GM18858 (cell line): ENCODE results near the gene ZFP36.
"Not testable (repeated sequence)": the region's sequence is repeated elsewhere in the genome, so short reads cannot be mapped to it uniquely, and the experiment has no call there.

ENCODE experiments used
- ATAC-seq: cut with Tn5 transposase; IDR thresholded peaks from one replicate; pipeline ENCODE4 v1.9.1; 2021; ENCODE audit not compliant: unreplicated experiment

Gene ZFP36

GRCh38 chr19:39406656-39407409, at the start of gene ZFP36:
TSS of gene ZFP36 (plus strand) at chr19:39406847. CDS start at chr19:39406905, 58 bp downstream.
- no peak for ATAC-seq

GRCh38 chr19:39359026-39359425, 47.6 kb upstream of the ZFP36 start:
- no peak for ATAC-seq

GRCh38 chr19:39360599-39360998, 46.0 kb upstream of the ZFP36 start:
- no peak for ATAC-seq

GRCh38 chr19:39362682-39363657, 43.7 kb upstream of the ZFP36 start:
- ATAC-seq: no peak

- no peak for ATAC-seq
Observed at GRCh38 chr19:39363901-39364457, 42.7 kb upstream of the ZFP36 start.

- no peak for ATAC-seq
Observed at GRCh38 chr19:39365531-39365930, 41.1 kb upstream of the ZFP36 start.

GRCh38 chr19:39369200-39369599, 37.4 kb upstream of the ZFP36 start:
- ATAC-seq: no peak

- ATAC-seq: no peak
Observed at GRCh38 chr19:39370735-39371134, 35.9 kb upstream of the ZFP36 start.

- ATAC-seq: no peak
Observed at GRCh38 chr19:39372047-39372802, 34.4 kb upstream of the ZFP36 start.

GRCh38 chr19:39372941-39373340, 33.7 kb upstream of the ZFP36 start:
- ATAC-seq: no peak

GRCh38 chr19:39375929-39376328, 30.7 kb upstream of the ZFP36 start:
- ATAC-seq: no peak

GRCh38 chr19:39377373-39378362, 29.0 kb upstream of the ZFP36 start:
- no peak for ATAC-seq

- ATAC-seq: not testable (repeated sequence)
Observed at GRCh38 chr19:39379366-39379765, 27.3 kb upstream of the ZFP36 start.

- no peak for ATAC-seq
Observed at GRCh38 chr19:39379865-39380396, 26.7 kb upstream of the ZFP36 start.

GRCh38 chr19:39380521-39381502, 25.8 kb upstream of the ZFP36 start:
- ATAC-seq: no peak

- ATAC-seq: no peak
Observed at GRCh38 chr19:39381910-39382611, 24.6 kb upstream of the ZFP36 start.

- ATAC-seq: no peak
Observed at GRCh38 chr19:39382991-39383828, 23.4 kb upstream of the ZFP36 start.
